Measurements from ENCODE around the gene PSME2. TPM values are rescaled to one million over a fixed set of nuclear protein-coding genes. Genes with fewer than 3 reads are reported as not detected.

The PSME2 gene
- total RNA-seq, 2 donors from 2014 or later: 106 to 112 TPM

DNA sequence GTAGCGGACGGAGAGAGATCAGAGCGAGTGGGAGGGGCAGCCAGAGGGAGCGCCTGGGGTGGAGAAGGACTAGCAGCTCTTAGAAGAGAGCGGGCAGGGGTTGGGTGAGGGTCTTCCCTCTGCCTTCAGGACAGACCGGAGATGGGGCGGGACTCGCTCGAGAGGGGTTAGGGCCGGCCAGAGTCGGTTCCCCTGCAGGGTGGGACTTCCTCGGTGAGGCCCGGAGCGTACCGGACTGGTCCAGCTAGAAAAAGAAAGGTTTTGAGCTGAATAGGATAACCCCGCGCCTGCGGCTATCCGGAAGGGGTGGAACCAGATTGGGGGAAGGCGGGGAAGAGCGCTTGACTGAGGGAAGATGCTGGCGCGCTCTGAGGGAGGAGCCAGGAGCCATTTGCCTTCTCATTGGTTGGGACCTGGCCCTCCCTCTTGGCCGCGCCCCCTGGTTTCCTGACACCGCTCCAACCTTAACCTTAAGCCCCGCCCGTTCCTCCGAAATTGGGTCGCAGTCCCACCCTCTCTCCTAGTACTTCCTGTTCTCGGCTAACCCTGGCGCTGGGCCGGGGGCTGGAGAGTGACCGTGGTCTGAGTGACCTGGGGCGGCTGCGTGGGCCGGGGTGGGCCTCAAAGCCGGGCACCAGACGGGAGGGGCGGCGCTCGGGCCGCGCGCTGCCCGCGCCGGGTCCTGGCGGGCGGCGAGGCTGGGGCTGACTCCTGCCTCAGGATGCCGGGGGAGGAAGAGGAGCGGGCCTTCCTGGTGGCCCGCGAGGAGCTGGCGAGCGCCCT lies 759 bp upstream of the PSME2 start, which contains the start of gene RNF31:
Gene RNF31, plus strand, starts transcription at position 521 of the 783 bp plus-strand sequence. Its CDS starts 201 bp downstream, at position 722.
- TF ChIP-seq CTCF (conservative IDR thresholded peaks at IDR 0.05): no peak
- Histone ChIP-seq H3K27me3 (ENCODE audit: control insufficient read depth, insufficient read depth, low read length, poor library complexity, severe bottlenecking) (no peaks in the 10 kb centered on the region), H3K9me3 (ENCODE audit: control insufficient read depth, low read length) (no peaks in the 10 kb centered on the region), H3K4me3 (ENCODE audit: low read length) (peak within 1 kb of the TSS; percentile 98), H3K4me1 (ENCODE audit: control insufficient read depth, insufficient read depth, low read length) (peaks cover 6% of the 10 kb centered on the region), H3K27ac (ENCODE audit: low read depth, low read length) (peak within 1 kb of the TSS; percentile 75), H3K9ac (ENCODE audit: extremely low read depth, low read length, poor library complexity, severe bottlenecking) (peak within 1 kb of the TSS; percentile 66), H3K36me3 (ENCODE audit: control insufficient read depth, insufficient read depth, low read length) (peaks cover 57% of the 10 kb centered on the region)
- Mint-ChIP-seq H3K27me3 (ENCODE audit: insufficient read depth) (no peaks in the 10 kb centered on the region), H3K9me3 (no peaks in the 10 kb centered on the region), H3K4me3 (peak within 1 kb of the TSS; percentile 92), H3K4me1 (peaks cover 20% of the 10 kb centered on the region), H3K36me3 (ENCODE audit: low read depth) (peaks cover 49% of the 10 kb centered on the region), H3K27ac (peak within 1 kb of the TSS; percentile 98)
- DNase-seq: peak; percentile 98
- WGBS, 2 experiments (ENCODE audit: insufficient coverage in 1 of 2, insufficient read length in 1 of 2): 0% methylated on average over 15 to 57 of the region's 57 CpGs

- peak overlapping the region; percentile 25 for H3K27ac ChIP-seq (ENCODE audit: low read depth, low read length)
- WGBS, 2 experiments (ENCODE audit: insufficient coverage in 1 of 2, insufficient read length in 1 of 2): 20 to 41% methylated on average over 4 to 9 of the region's 9 CpGs
Observed at GRCh38 chr14:24145690-24146452, 539 bp downstream of the PSME2 start.

More at GRCh38 chr14:24145690-24146452, 539 bp downstream of the PSME2 start:
- Histone ChIP-seq H3K36me3 (ENCODE audit: control insufficient read depth, insufficient read depth, low read length) (peaks cover 44% of the 10 kb centered on the region), H3K9me3 (ENCODE audit: control insufficient read depth, low read length) (no peaks in the 10 kb centered on the region), H3K4me3 (ENCODE audit: low read length) (peak overlapping the region; percentile 98), H3K27me3 (ENCODE audit: control insufficient read depth, insufficient read depth, low read length, poor library complexity, severe bottlenecking) (no peaks in the 10 kb centered on the region), H3K4me1 (ENCODE audit: control insufficient read depth, insufficient read depth, low read length) (peaks cover 6% of the 10 kb centered on the region), H3K9ac (ENCODE audit: extremely low read depth, low read length, poor library complexity, severe bottlenecking) (peak overlapping the region; percentile 43)
- TF ChIP-seq CTCF (conservative IDR thresholded peaks at IDR 0.05): no peak
- DNase-seq: no peak
- peaks cover 37% of the 10 kb centered on the region for H3K36me3 Mint-ChIP-seq (ENCODE audit: low read depth)
- peak overlapping the region; percentile 92 for H3K27ac Mint-ChIP-seq
- H3K4me1 Mint-ChIP-seq: peaks cover 20% of the 10 kb centered on the region
- peak overlapping the region; percentile 92 for H3K4me3 Mint-ChIP-seq
- H3K9me3 Mint-ChIP-seq: no peaks in the 10 kb centered on the region
- no peaks in the 10 kb centered on the region for H3K27me3 Mint-ChIP-seq (ENCODE audit: insufficient read depth)
